ENCODE measurements around the gene KSR1.
A peak's percentile ranks its signal among the peaks of the same experiment; 100 is the strongest.
"Not testable (repeated sequence)": the region's sequence is repeated elsewhere in the genome, so short reads cannot be mapped to it uniquely, and the experiment has no call there.

The KSR1 gene

DNA sequence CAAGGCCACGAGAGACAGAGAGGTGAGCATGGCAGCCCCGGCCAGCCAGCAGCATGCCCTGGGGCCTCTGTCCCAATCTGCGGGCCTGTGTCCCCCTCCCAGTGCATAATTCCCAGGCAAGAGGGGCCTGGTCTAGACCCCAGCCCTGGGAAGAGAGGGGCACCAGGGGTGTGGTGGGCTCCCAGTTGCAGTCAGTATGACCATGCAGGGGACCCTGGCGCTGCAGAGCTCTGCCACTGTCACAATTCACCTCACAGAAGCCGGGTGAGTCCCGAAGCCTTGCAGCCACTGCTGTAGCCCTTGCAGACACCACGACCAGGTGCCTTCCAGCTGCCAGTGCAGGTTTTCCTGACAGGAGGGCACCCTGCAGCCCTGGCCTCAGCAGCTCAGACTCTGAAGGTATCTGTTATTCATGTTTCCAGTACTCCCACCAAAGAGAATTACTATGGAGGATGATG, 25.8 kb upstream of the KSR1 start:
- ChIA-PET CTCF (interaction anchor here (1.3 kb wide), 1 partner anchor 8 kb away, joined by 5 read pairs; no protein-coding TSS in a partner anchor), POLR2A (no interaction called here)
- no peak for DNase-seq (ENCODE audit: extremely low spot score)
- TF ChIP-seq NFRKB (IDR thresholded peaks at IDR 0.05), result no peak
- no peak for TF ChIP-seq FOXK2 (IDR thresholded peaks at IDR 0.05)
- no peak for TF ChIP-seq ELF4 (IDR thresholded peaks at IDR 0.05)
- no peak for TF ChIP-seq HDGF (IDR thresholded peaks at IDR 0.05; ENCODE audit: borderline replicate concordance)
- TF ChIP-seq SUZ12 (IDR thresholded peaks at IDR 0.05), result no peak
- no peak for TF ChIP-seq FOXM1 (IDR thresholded peaks at IDR 0.05; ENCODE audit: borderline replicate concordance)
- no peak for TF ChIP-seq L3MBTL2 (conservative IDR thresholded peaks at IDR 0.05)
- no peak for TF ChIP-seq CTBP1 (IDR thresholded peaks at IDR 0.05; ENCODE audit: borderline replicate concordance)
- TF ChIP-seq ARNT (IDR thresholded peaks at IDR 0.05), result no peak
- TF ChIP-seq TARDBP (IDR thresholded peaks at IDR 0.05), result no peak
- no peak for TF ChIP-seq BHLHE40 (IDR thresholded peaks at IDR 0.05; ENCODE audit: borderline replicate concordance)
- TF ChIP-seq LEF1 (IDR thresholded peaks at IDR 0.05; ENCODE audit: borderline replicate concordance), result no peak
- TF ChIP-seq, protein P1, sequence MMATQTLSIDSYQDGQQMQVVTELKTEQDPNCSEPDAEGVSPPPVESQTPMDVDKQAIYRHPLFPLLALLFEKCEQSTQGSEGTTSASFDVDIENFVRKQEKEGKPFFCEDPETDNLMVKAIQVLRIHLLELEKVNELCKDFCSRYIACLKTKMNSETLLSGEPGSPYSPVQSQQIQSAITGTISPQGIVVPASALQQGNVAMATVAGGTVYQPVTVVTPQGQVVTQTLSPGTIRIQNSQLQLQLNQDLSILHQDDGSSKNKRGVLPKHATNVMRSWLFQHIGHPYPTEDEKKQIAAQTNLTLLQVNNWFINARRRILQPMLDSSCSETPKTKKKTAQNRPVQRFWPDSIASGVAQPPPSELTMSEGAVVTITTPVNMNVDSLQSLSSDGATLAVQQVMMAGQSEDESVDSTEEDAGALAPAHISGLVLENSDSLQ (IDR thresholded peaks at IDR 0.05), result no peak
- TF ChIP-seq FOXA1 (IDR thresholded peaks at IDR 0.05), result no peak
- TF ChIP-seq ZNF384 (IDR thresholded peaks at IDR 0.05), result no peak
- no peak for TF ChIP-seq SP1 (IDR thresholded peaks at IDR 0.05)

DNA sequence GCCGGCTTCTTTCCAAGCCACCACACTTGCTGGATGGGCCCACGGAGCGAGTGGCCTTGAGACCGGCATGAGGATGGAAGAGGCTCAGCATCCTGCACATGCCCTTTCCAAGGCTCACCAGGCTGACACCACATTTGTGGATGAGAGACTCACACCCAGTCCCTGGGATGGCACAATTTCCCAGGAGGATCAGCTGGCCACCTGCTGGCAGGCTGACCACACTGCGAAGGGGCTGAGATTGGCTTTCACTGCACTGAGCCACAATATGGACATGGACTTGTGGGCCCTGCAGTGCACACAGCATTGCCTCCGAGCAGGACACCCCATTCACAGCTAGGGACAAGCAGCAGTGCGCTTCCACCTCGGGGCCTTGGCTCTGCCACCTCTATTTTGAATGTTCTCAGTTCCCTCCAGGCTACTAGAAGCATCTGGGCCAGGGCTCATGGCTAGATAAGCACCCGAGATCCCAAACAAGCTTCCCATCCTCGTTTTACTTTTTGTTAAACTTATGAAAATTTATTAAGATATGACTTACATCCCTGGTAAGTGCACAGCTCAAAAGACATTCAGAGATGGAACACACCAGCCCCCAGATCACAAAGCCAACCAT, 25.3 kb upstream of the KSR1 start:
- CTCF ChIA-PET, result interaction anchor here (1.3 kb wide), 1 partner anchor 9 kb away, joined by 5 read pairs; no protein-coding TSS in a partner anchor
- peak; percentile 14 for DNase-seq (ENCODE audit: extremely low spot score)
- POLR2A ChIA-PET, result no interaction called here
- TF ChIP-seq ARNT (IDR thresholded peaks at IDR 0.05), result no peak

DNA sequence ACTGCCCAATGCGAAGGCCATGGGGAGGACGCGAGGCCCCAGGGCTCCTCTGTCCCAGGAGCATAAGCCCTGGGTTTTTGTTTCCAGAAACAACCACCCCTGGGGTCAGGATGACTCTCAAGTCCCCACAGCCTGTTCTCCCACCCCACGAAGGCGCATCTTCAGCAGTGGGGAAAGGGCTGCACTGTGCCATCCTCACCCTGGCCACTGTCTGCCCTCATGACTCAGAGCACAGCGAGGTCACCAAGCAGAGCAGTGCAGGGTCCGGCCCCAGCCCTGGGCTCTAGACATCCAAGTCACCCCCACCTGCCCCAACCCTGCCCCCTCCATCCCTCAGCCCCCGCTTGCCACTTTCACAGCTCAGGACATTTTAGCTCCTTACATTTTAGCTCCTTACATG, 22.7 kb upstream of the KSR1 start:
- POLR2A ChIA-PET, result no interaction called here
- no peak for TF ChIP-seq FOXK2 (IDR thresholded peaks at IDR 0.05)
- no peak for TF ChIP-seq ZNF384 (IDR thresholded peaks at IDR 0.05)
- TF ChIP-seq ELF4 (IDR thresholded peaks at IDR 0.05), result no peak
- TF ChIP-seq LEF1 (IDR thresholded peaks at IDR 0.05; ENCODE audit: borderline replicate concordance), result no peak
- no peak for TF ChIP-seq FOXA1 (IDR thresholded peaks at IDR 0.05)
- no peak for TF ChIP-seq HDGF (IDR thresholded peaks at IDR 0.05; ENCODE audit: borderline replicate concordance)
- TF ChIP-seq, protein P1 (IDR thresholded peaks at IDR 0.05), result no peak
- TF ChIP-seq FOXM1 (IDR thresholded peaks at IDR 0.05; ENCODE audit: borderline replicate concordance), result no peak
- no peak for TF ChIP-seq SUZ12 (IDR thresholded peaks at IDR 0.05)
- no peak for TF ChIP-seq CTBP1 (IDR thresholded peaks at IDR 0.05; ENCODE audit: borderline replicate concordance)
- TF ChIP-seq ARNT (IDR thresholded peaks at IDR 0.05), result no peak
- no peak for TF ChIP-seq L3MBTL2 (conservative IDR thresholded peaks at IDR 0.05)
- no peak for TF ChIP-seq SP1 (IDR thresholded peaks at IDR 0.05)
- TF ChIP-seq NFRKB (IDR thresholded peaks at IDR 0.05), result no peak
- no peak for TF ChIP-seq BHLHE40 (IDR thresholded peaks at IDR 0.05; ENCODE audit: borderline replicate concordance)
- TF ChIP-seq TARDBP (IDR thresholded peaks at IDR 0.05), result no peak
- CTCF ChIA-PET, result interaction anchor here (1.1 kb wide), 1 partner anchor 166 kb away, joined by 3 read pairs; no protein-coding TSS in a partner anchor
- DNase-seq (ENCODE audit: extremely low spot score), result no peak

DNA sequence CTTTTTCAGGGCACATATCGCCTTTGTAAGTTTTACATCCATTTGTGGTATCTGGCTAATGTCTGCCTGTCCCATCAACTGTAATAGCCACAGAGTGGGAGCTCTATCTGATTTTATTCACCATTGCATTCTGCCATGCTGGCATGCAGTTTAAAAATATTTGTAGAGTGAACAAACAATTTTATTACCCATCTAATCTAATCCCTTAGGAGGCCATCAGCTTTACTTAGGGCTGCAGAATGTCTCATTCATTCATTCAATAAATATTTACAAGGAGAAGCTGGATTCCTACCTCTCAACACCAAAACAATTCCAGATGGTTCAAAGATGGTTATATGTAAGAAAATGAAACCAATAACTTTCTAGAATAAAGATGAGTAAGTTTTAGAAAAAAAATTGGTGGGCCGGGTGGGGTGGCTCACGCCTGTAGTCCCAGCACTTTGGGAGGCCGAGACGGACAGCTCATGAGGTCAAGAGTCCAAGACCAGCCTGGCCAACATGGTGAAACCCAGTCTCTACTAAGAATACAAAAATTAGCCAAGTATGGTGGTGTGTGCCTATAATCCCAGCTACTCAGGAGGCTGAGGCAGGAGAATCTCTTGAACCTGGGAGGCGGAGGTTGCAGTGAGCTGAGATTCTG, 20.7 kb upstream of the KSR1 start:
- DNase-seq (ENCODE audit: extremely low spot score), result not testable (repeated sequence)
- ChIA-PET CTCF (interaction anchor here (1.0 to 1.7 kb wide), 2 partner anchors 164 to 167 kb away, joined by 3 to 5 read pairs; no protein-coding TSS in a partner anchor), POLR2A (interaction anchor here (1.4 kb wide), 1 partner anchor 14 kb away, joined by 3 read pairs; no protein-coding TSS in a partner anchor)

DNA sequence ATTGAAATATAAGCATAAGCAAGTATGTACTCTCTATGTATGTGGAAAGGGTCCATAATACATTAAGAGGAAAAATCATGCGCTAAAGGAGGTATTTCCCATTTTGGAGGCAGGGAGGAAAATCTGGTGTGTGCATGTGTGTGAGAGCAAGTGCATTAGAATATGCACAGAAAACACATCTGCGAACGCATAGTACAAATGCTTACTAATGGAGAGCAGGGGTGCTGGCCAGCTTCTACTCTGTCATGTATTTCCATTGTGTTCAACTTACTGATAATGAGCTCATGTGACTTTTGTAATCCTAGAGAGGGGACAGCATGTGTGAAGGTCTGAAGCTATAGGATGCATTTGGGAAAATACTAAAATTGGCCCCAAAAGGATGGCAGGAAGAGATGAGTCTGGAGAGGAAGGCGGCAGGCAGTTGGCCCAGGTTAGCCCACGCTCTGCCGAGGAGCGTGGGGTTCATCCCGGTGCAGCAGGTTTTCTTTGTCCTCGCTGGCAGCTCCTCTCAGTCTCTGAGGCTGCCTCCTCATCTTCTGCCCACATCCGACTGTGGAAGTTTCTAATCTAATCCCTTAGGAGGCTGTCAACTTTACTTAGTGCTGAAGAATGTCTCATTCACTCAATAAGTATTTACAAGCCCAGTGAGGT, 17.8 kb upstream of the KSR1 start:
- ChIA-PET CTCF (no interaction called here), POLR2A (no interaction called here)
- no peak for TF ChIP-seq ARNT (IDR thresholded peaks at IDR 0.05)
- no peak for DNase-seq (ENCODE audit: extremely low spot score)

DNA sequence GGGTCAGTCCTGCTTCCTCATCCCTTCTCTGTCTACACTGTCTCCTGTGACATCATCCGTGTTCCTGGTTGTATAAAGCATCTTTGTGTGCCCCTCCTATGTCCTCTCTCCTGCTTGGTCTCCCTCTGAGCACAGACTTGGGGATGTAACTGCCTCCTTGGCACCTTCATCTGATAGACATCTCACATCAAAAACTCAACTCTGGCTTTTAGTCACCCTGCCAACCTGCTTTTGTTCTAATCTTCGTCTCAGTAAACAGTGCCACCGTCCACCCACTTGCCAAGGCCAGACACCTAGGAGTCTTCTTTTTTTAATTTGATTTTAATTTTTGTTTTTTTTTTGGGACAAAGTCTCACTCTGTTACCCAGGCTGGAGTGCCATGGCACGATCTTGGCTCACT, 16.9 kb upstream of the KSR1 start:
- no peak for DNase-seq (ENCODE audit: extremely low spot score)
- POLR2A ChIA-PET, result no interaction called here
- CTCF ChIA-PET, result no interaction called here
- no peak for TF ChIP-seq NFRKB (IDR thresholded peaks at IDR 0.05)

DNA sequence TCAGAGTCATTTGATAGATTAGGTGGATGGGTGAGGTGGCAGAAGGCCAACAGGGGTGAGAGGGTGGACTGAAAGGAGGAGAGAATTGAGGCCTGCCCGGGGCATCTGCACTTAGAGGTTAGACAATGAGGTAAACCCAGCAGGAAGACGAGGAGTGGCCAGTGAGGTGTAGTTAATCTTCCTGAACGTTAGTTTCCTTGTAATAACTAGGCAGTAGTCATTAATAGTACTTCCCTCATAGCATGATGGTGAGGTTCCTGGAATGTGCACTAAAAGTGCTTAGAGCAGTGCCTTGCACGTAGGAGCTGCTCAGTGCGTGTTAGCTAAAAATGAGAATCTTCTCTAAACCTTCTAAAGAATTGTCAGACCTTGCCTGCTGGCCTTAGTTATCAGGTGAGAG, 13.5 kb upstream of the KSR1 start:
- TF ChIP-seq ARNT (IDR thresholded peaks at IDR 0.05) (no peak), TARDBP (IDR thresholded peaks at IDR 0.05) (no peak), SP1 (IDR thresholded peaks at IDR 0.05) (no peak), FOXM1 (IDR thresholded peaks at IDR 0.05; ENCODE audit: borderline replicate concordance) (no peak), L3MBTL2 (conservative IDR thresholded peaks at IDR 0.05) (no peak), CTBP1 (IDR thresholded peaks at IDR 0.05; ENCODE audit: borderline replicate concordance) (no peak), ELF4 (IDR thresholded peaks at IDR 0.05) (no peak), BHLHE40 (IDR thresholded peaks at IDR 0.05; ENCODE audit: borderline replicate concordance) (no peak), FOXK2 (IDR thresholded peaks at IDR 0.05) (no peak)
- POLR2A ChIA-PET, result no interaction called here
- CTCF ChIA-PET, result interaction anchor here (1.3 kb wide), 1 partner anchor 157 kb away, joined by 7 read pairs; no protein-coding TSS in a partner anchor

More for the DNA sequence above, 13.5 kb upstream of the KSR1 start:
- no peak for DNase-seq (ENCODE audit: extremely low spot score)
